Natural killer cell (primary cell): ENCODE results near the gene PRIMPOL. TPM values are rescaled to one million over a fixed set of nuclear protein-coding genes. Genes with fewer than 3 reads are reported as not detected.
"Not testable (repeated sequence)": the region's sequence is repeated elsewhere in the genome, so short reads cannot be mapped to it uniquely, and the experiment has no call there.

Experiments used
- ATAC-seq, 3 donors: fragments of 150-1000 bp in 2 of 3; fragments of 200-7000 bp in 1 of 3; cut with Tn5 transposase; 1 replicate in 1 of 3; 2 replicates in 2 of 3; pipeline ENCODE4 v1.10.0; 2021; ENCODE audit warnings: mild to moderate bottlenecking in 2 of 3, moderate library complexity in 2 of 3
- DNase-seq, 2 donors: peaks; one replicate each; pipeline versions ENCODE4 v3.0.0 to v3.0.0-alpha.2; 2013 to 2021; ENCODE audit warnings: mixed read lengths in 1 of 2
- H3K27ac ChIP-seq: one replicate; pipeline ENCODE4 v1.5.1; 2013; ENCODE audit warnings: mild to moderate bottlenecking, low read length
- H3K27me3 ChIP-seq: one replicate; pipeline ENCODE4 v1.6.1; 2013; ENCODE audit warnings: low read length; ENCODE audit not compliant: control insufficient read depth, insufficient read depth
- H3K36me3 ChIP-seq: one replicate; pipeline ENCODE4 v1.6.1; 2013; ENCODE audit warnings: low read length; ENCODE audit not compliant: control insufficient read depth, insufficient read depth
- H3K4me1 ChIP-seq: one replicate; pipeline ENCODE4 v1.6.1; 2013; ENCODE audit warnings: low read length; ENCODE audit not compliant: control insufficient read depth, insufficient read depth
- H3K4me3 ChIP-seq: one replicate; pipeline ENCODE4 v1.5.1; 2013; ENCODE audit warnings: low read length
- H3K9me3 ChIP-seq: one replicate; pipeline ENCODE4 v1.6.1; 2013; ENCODE audit warnings: low read length; ENCODE audit not compliant: control insufficient read depth, insufficient read depth
- H3K27ac Mint-ChIP-seq, 2 donors: one replicate each; pipeline ENCODE4 v1.8.0; 2022; ENCODE audit warnings: mild to moderate bottlenecking in 2 of 2, mixed read lengths in 2 of 2, moderate library complexity in 1 of 2
- H3K27me3 Mint-ChIP-seq, 2 donors: one replicate each; pipeline ENCODE4 v1.8.0; 2022; ENCODE audit warnings: low read depth in 2 of 2, mixed read lengths in 2 of 2
- H3K36me3 Mint-ChIP-seq: one replicate; pipeline ENCODE4 v1.8.0; 2022; ENCODE audit warnings: mixed read lengths
- H3K4me1 Mint-ChIP-seq, 2 donors: one replicate each; pipeline ENCODE4 v1.8.0; 2022; ENCODE audit warnings: mixed read lengths in 2 of 2
- H3K4me3 Mint-ChIP-seq: one replicate; pipeline ENCODE4 v1.8.0; 2022; ENCODE audit warnings: mild to moderate bottlenecking, moderate library complexity, mixed read lengths
- H3K9me3 Mint-ChIP-seq, 2 donors: one replicate each; pipeline ENCODE4 v1.8.0; 2022; ENCODE audit warnings: mixed read lengths in 2 of 2
- WGBS: methylation state at CpG from one replicate; pipeline ENCODE4 v1.1.7; 2013; ENCODE audit warnings: missing lambda C conversion rate; ENCODE audit not compliant: insufficient coverage; 5-methylcytosine and 5-hydroxymethylcytosine counted together
- intact Hi-C: fragments of 100-400 bp; cut with micrococcal nuclease; formaldehyde crosslinking; loops from one replicate; pipeline ENCODE4 v1.14.2; 2022
- total RNA-seq, 4 donors: library from RNA; stranded (reverse); fragments of 120-200 nt in 1 of 4; gene quantifications; one replicate each; pipeline versions ENCODE4 v1.2.3 to v1.2.4, GENCODE V29; 2013 to 2022
- TF ChIP-seq, protein P1 (sequence below): fragments of 200-600 bp; IDR thresholded peaks from one replicate; pipeline ENCODE4 v1.8.0; 2022; ENCODE audit warnings: antibody characterized with exemption

PRIMPOL gene, protein sequence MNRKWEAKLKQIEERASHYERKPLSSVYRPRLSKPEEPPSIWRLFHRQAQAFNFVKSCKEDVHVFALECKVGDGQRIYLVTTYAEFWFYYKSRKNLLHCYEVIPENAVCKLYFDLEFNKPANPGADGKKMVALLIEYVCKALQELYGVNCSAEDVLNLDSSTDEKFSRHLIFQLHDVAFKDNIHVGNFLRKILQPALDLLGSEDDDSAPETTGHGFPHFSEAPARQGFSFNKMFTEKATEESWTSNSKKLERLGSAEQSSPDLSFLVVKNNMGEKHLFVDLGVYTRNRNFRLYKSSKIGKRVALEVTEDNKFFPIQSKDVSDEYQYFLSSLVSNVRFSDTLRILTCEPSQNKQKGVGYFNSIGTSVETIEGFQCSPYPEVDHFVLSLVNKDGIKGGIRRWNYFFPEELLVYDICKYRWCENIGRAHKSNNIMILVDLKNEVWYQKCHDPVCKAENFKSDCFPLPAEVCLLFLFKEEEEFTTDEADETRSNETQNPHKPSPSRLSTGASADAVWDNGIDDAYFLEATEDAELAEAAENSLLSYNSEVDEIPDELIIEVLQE
- total RNA-seq, result 10 to 100 TPM; 13.2 to 17.9 (median 16.9) TPM
- total RNA-seq (2013), result 30.0 TPM

DNA sequence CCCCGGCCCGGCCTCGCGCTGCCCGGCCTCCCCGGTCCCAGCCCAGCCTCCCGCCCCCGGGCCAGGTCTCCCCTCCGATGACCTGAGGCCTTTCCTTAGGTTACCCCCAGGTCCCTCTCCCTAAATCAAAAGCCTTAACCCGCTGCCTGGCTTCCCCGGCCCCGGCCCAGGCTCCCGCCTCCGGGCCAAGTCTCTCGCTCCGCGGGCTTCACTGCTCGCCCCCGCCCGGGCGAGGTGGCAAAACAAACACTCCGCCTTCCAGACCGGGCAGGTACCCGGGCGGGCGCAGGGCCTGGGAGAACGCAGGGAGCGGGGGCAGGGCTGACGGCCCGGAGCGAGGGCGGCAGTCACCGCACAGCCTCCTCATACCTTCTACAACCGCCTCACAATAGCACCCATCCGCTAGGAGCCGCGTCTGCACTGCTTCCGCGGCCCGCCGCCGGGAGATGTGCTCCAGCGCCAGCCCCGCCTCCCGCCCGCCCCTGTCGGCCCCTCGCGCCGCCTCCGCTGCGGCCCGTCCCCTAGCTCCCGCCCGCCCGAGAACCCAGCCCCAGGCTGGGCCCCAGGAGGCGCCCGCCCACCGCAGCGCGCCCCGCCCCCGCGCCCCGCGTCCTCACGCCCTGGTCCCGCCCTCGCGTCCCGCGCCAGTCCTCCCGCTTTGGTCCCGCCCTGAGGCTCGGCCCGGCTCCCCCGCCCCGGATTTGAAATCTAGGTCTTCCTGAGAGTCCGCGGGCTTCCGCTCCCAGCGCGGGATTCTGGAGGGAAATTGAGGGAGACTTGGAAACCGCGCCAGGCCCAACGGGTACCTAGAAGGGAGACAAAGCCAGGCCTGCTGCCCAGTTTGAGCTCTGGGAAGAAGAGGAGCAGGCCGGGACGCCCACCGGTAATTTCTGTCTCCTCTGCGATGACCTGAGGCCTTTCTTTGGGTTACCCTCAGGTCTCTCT is at the start of gene PRIMPOL, which contains the start of gene CASP3:
TSS of gene PRIMPOL (plus strand) at position 713 of the 945 bp plus-strand sequence. CDS start 7,403 bp downstream, outside the sequence.
TSS of gene CASP3 (minus strand) at position 422 of the 945 bp plus-strand sequence. CDS start 10,994 bp downstream, outside the sequence.
- H3K4me3 Mint-ChIP-seq, result peak within 1 kb of the TSS; percentile 97
- peak within 1 kb of the TSS; percentile 89 to 90 for H3K27ac Mint-ChIP-seq
- ATAC-seq, result peak; percentile 87 to 97 (median 87)
- TF ChIP-seq, protein P1, sequence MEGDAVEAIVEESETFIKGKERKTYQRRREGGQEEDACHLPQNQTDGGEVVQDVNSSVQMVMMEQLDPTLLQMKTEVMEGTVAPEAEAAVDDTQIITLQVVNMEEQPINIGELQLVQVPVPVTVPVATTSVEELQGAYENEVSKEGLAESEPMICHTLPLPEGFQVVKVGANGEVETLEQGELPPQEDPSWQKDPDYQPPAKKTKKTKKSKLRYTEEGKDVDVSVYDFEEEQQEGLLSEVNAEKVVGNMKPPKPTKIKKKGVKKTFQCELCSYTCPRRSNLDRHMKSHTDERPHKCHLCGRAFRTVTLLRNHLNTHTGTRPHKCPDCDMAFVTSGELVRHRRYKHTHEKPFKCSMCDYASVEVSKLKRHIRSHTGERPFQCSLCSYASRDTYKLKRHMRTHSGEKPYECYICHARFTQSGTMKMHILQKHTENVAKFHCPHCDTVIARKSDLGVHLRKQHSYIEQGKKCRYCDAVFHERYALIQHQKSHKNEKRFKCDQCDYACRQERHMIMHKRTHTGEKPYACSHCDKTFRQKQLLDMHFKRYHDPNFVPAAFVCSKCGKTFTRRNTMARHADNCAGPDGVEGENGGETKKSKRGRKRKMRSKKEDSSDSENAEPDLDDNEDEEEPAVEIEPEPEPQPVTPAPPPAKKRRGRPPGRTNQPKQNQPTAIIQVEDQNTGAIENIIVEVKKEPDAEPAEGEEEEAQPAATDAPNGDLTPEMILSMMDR, result no peak
- H3K27ac ChIP-seq, result peak within 1 kb of the TSS; percentile 88
- H3K9me3 Mint-ChIP-seq, result no peaks in the 10 kb centered on the region
- peak; percentile 94 to 96 for DNase-seq
- WGBS, result under 1% methylated on average over 90 of the region's 90 CpGs
- H3K4me1 Mint-ChIP-seq, result peaks cover 62 to 69% of the 10 kb centered on the region in 2 donors
- H3K4me3 ChIP-seq, result peak within 1 kb of the TSS; percentile 89
- no peaks in the 10 kb centered on the region for H3K36me3 Mint-ChIP-seq
- no peaks in the 10 kb centered on the region for H3K9me3 ChIP-seq
- intact Hi-C loops, result loop anchor here (1.0 to 5.0 kb wide), 7 partner anchors 85 to 553 kb away; partner anchors contain the start of genes CENPU, CFAP97 and IRF2
- peaks cover 29% of the 10 kb centered on the region for H3K4me1 ChIP-seq
- H3K27me3 Mint-ChIP-seq, result no peaks in the 10 kb centered on the region
- H3K27me3 ChIP-seq, result no peaks in the 10 kb centered on the region
- peaks cover 9% of the 10 kb centered on the region for H3K36me3 ChIP-seq

DNA sequence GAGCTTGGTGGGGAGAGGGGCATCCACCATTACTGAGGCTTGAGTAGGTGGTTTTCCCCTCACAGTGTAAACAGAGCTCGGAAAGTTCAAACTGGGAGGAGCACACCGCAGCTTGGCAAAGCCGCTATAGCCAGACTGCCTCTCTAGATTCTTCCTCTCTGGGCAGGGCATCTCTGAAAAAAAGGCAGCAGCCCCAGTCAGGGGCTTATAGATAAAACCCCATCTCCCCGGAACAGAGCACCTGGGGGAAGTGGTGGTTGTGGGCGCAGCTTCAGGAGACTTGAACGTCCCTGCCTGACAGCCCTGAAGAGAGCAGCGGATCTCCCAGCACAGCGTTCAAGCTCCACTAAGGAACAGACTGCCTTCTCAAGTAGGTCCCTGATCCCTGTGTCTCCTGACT is 48.6 kb upstream of the PRIMPOL start:
- Mint-ChIP-seq H3K27me3 (peaks cover 7 to 58% of the 10 kb centered on the region in 2 donors), H3K36me3 (peaks cover 18% of the 10 kb centered on the region)
- H3K27me3 ChIP-seq, H3K4me3 ChIP-seq, ATAC-seq, H3K9me3 Mint-ChIP-seq, H3K27ac Mint-ChIP-seq, H3K36me3 ChIP-seq, intact Hi-C loops, H3K4me3 Mint-ChIP-seq, H3K4me1 Mint-ChIP-seq, H3K27ac ChIP-seq, H3K9me3 ChIP-seq: not testable (repeated sequence)
- WGBS, result 58% methylated on average over 8 of the region's 8 CpGs
- peaks cover 11% of the 10 kb centered on the region for H3K4me1 ChIP-seq
- DNase-seq, result peak in 1 of 2 donors; percentile 43

DNA sequence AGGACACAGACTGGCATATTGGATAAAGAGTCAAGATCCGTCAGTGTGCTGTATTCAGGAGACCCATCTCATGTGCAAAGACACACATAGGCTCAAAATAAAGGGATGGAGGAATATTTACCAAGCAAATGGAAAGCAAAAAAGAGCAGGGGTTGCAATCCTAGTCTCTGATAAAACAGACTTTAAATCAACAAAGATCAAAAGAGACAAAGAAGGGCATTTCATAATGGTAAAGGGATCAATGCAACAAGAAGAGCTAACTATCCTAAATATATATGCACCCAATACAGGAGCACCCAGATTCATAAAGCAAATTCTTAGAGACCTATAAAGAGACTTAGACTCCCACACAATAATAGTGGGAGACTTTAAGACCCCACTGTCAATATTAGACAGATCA is 46.7 kb upstream of the PRIMPOL start:
- H3K4me3 Mint-ChIP-seq, H3K27ac Mint-ChIP-seq, H3K9me3 Mint-ChIP-seq, H3K9me3 ChIP-seq, H3K4me1 Mint-ChIP-seq, H3K4me3 ChIP-seq, H3K27ac ChIP-seq, intact Hi-C loops, H3K36me3 ChIP-seq, ATAC-seq, H3K27me3 ChIP-seq, DNase-seq: not testable (repeated sequence)
- no CpG with 5 or more reads among the region's 1 CpG for WGBS
- Mint-ChIP-seq H3K27me3 (peaks cover 7 to 66% of the 10 kb centered on the region in 2 donors), H3K36me3 (peaks cover 18% of the 10 kb centered on the region)
- H3K4me1 ChIP-seq, result peaks cover 11% of the 10 kb centered on the region

DNA sequence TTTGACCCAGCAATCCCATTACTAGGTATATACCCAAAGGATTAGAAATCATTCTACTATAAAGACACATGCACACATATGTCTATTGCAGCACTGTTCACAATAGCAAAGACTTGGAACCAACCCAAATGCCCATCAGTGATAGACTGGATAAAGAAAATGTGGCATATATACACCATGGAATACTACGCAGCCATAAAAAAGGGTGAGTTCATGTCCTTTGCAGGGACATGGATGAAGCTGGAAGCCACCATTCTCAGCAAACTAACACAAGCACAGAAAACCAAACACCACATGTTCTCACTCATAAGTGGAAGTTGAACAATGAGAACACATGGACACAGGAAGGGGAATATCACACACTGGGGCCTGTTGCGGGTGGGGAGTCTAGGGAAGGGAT is 42.1 kb upstream of the PRIMPOL start:
- H3K27ac ChIP-seq, H3K4me3 ChIP-seq, DNase-seq, H3K9me3 ChIP-seq, H3K36me3 ChIP-seq, H3K4me3 Mint-ChIP-seq, H3K4me1 Mint-ChIP-seq, H3K27ac Mint-ChIP-seq, H3K9me3 Mint-ChIP-seq, H3K27me3 ChIP-seq, H3K4me1 ChIP-seq, intact Hi-C loops, ATAC-seq: not testable (repeated sequence)
- WGBS, result 58% methylated on average over 2 of the region's 2 CpGs
- Mint-ChIP-seq H3K27me3 (peaks cover 0 to 37% of the 10 kb centered on the region in 2 donors), H3K36me3 (peaks cover 18% of the 10 kb centered on the region)
